ENCODE data around the gene RADIL.
A peak's percentile ranks its signal among the peaks of the same experiment; 100 is the strongest.
"Not testable (repeated sequence)": the region's sequence is repeated elsewhere in the genome, so short reads cannot be mapped to it uniquely, and the experiment has no call there.

Gene RADIL

GRCh38 chr7:4801839-4802231, 81.7 kb downstream of the RADIL start:
- Histone ChIP-seq H3K4me1 (ENCODE audit: control insufficient read depth, insufficient read depth, low read length, poor library complexity, severe bottlenecking) (peaks cover 3% of the 10 kb centered on the region), H3K36me3 (ENCODE audit: control insufficient read depth, insufficient read depth, low read length) (no peaks in the 10 kb centered on the region), H3K4me3 (ENCODE audit: insufficient read depth, low read depth, low read length, poor library complexity, severe bottlenecking) (no peak overlapping the region), H3K9me3 (ENCODE audit: control insufficient read depth, low read length) (no peaks in the 10 kb centered on the region), H3K27me3 (replicated peaks; ENCODE audit: control insufficient read depth, insufficient read depth, low read length, poor library complexity, severe bottlenecking) (no peaks in the 10 kb centered on the region), H3K27ac (ENCODE audit: insufficient read depth, low read length, poor library complexity, severe bottlenecking) (no peak overlapping the region)
- DNase-seq: no peak

GRCh38 chr7:4800926-4801838, 82.3 kb downstream of the RADIL start:
- H3K27me3 ChIP-seq (replicated peaks; ENCODE audit: control insufficient read depth, insufficient read depth, low read length, poor library complexity, severe bottlenecking): no peaks in the 10 kb centered on the region
- no peak for DNase-seq
- H3K9me3 ChIP-seq (ENCODE audit: control insufficient read depth, low read length): no peaks in the 10 kb centered on the region
- H3K36me3 ChIP-seq (ENCODE audit: control insufficient read depth, insufficient read depth, low read length): no peaks in the 10 kb centered on the region
- H3K4me3 ChIP-seq (ENCODE audit: insufficient read depth, low read depth, low read length, poor library complexity, severe bottlenecking): no peak overlapping the region
- H3K4me1 ChIP-seq (ENCODE audit: control insufficient read depth, insufficient read depth, low read length, poor library complexity, severe bottlenecking): peaks cover 3% of the 10 kb centered on the region
- H3K27ac ChIP-seq (ENCODE audit: insufficient read depth, low read length, poor library complexity, severe bottlenecking): no peak overlapping the region

- H3K4me1 ChIP-seq (ENCODE audit: control insufficient read depth, insufficient read depth, low read length, poor library complexity, severe bottlenecking): peaks cover 3% of the 10 kb centered on the region
- no peak overlapping the region for H3K4me3 ChIP-seq (ENCODE audit: insufficient read depth, low read depth, low read length, poor library complexity, severe bottlenecking)
- H3K36me3 ChIP-seq (ENCODE audit: control insufficient read depth, insufficient read depth, low read length): no peaks in the 10 kb centered on the region
- no peak for DNase-seq
- H3K27me3 ChIP-seq (replicated peaks; ENCODE audit: control insufficient read depth, insufficient read depth, low read length, poor library complexity, severe bottlenecking): no peaks in the 10 kb centered on the region
- no peaks in the 10 kb centered on the region for H3K9me3 ChIP-seq (ENCODE audit: control insufficient read depth, low read length)
- no peak overlapping the region for H3K27ac ChIP-seq (ENCODE audit: insufficient read depth, low read length, poor library complexity, severe bottlenecking)
These were observed 83.0 kb downstream of the RADIL start for GRCh38 chr7:4800487-4800886.

GRCh38 chr7:4799508-4800268, 83.8 kb downstream of the RADIL start:
- Histone ChIP-seq H3K27ac (ENCODE audit: insufficient read depth, low read length, poor library complexity, severe bottlenecking) (no peak overlapping the region), H3K4me3 (ENCODE audit: insufficient read depth, low read depth, low read length, poor library complexity, severe bottlenecking) (no peak overlapping the region), H3K9me3 (ENCODE audit: control insufficient read depth, low read length) (no peaks in the 10 kb centered on the region), H3K36me3 (ENCODE audit: control insufficient read depth, insufficient read depth, low read length) (no peaks in the 10 kb centered on the region), H3K4me1 (ENCODE audit: control insufficient read depth, insufficient read depth, low read length, poor library complexity, severe bottlenecking) (peaks cover 3% of the 10 kb centered on the region), H3K27me3 (replicated peaks; ENCODE audit: control insufficient read depth, insufficient read depth, low read length, poor library complexity, severe bottlenecking) (no peaks in the 10 kb centered on the region)
- DNase-seq: no peak

GRCh38 chr7:4798706-4799235, 84.7 kb downstream of the RADIL start:
- Histone ChIP-seq H3K36me3 (ENCODE audit: control insufficient read depth, insufficient read depth, low read length) (no peaks in the 10 kb centered on the region), H3K4me3 (ENCODE audit: insufficient read depth, low read depth, low read length, poor library complexity, severe bottlenecking) (no peak overlapping the region), H3K4me1 (ENCODE audit: control insufficient read depth, insufficient read depth, low read length, poor library complexity, severe bottlenecking) (peaks cover 3% of the 10 kb centered on the region), H3K27ac (ENCODE audit: insufficient read depth, low read length, poor library complexity, severe bottlenecking) (no peak overlapping the region), H3K9me3 (ENCODE audit: control insufficient read depth, low read length) (no peaks in the 10 kb centered on the region), H3K27me3 (replicated peaks; ENCODE audit: control insufficient read depth, insufficient read depth, low read length, poor library complexity, severe bottlenecking) (no peaks in the 10 kb centered on the region)
- DNase-seq: no peak

- Histone ChIP-seq H3K36me3 (ENCODE audit: control insufficient read depth, insufficient read depth, low read length) (no peaks in the 10 kb centered on the region), H3K27ac (ENCODE audit: insufficient read depth, low read length, poor library complexity, severe bottlenecking) (no peak overlapping the region), H3K9me3 (ENCODE audit: control insufficient read depth, low read length) (no peaks in the 10 kb centered on the region), H3K4me3 (ENCODE audit: insufficient read depth, low read depth, low read length, poor library complexity, severe bottlenecking) (no peak overlapping the region), H3K4me1 (ENCODE audit: control insufficient read depth, insufficient read depth, low read length, poor library complexity, severe bottlenecking) (peaks cover 3% of the 10 kb centered on the region), H3K27me3 (replicated peaks; ENCODE audit: control insufficient read depth, insufficient read depth, low read length, poor library complexity, severe bottlenecking) (no peaks in the 10 kb centered on the region)
- DNase-seq: peak in 2 of 3 donors; percentile 27 to 37
These were observed 85.4 kb downstream of the RADIL start for GRCh38 chr7:4797858-4798705.

GRCh38 chr7:4796453-4796852, 87.1 kb downstream of the RADIL start:
- Histone ChIP-seq H3K27me3 (replicated peaks; ENCODE audit: control insufficient read depth, insufficient read depth, low read length, poor library complexity, severe bottlenecking) (no peaks in the 10 kb centered on the region), H3K4me3 (ENCODE audit: insufficient read depth, low read depth, low read length, poor library complexity, severe bottlenecking) (no peak overlapping the region), H3K36me3 (ENCODE audit: control insufficient read depth, insufficient read depth, low read length) (peaks cover 2% of the 10 kb centered on the region)

GRCh38 chr7:4794591-4795350, 88.7 kb downstream of the RADIL start:
- H3K4me1 ChIP-seq (ENCODE audit: control insufficient read depth, insufficient read depth, low read length, poor library complexity, severe bottlenecking): peaks cover 12% of the 10 kb centered on the region
- H3K36me3 ChIP-seq (ENCODE audit: control insufficient read depth, insufficient read depth, low read length): peaks cover 19% of the 10 kb centered on the region
- no peaks in the 10 kb centered on the region for H3K27me3 ChIP-seq (replicated peaks; ENCODE audit: control insufficient read depth, insufficient read depth, low read length, poor library complexity, severe bottlenecking)
- H3K4me3 ChIP-seq (ENCODE audit: insufficient read depth, low read depth, low read length, poor library complexity, severe bottlenecking): no peak overlapping the region
- no peak overlapping the region for H3K27ac ChIP-seq (ENCODE audit: insufficient read depth, low read length, poor library complexity, severe bottlenecking)
- no peak for DNase-seq
- no peaks in the 10 kb centered on the region for H3K9me3 ChIP-seq (ENCODE audit: control insufficient read depth, low read length)

More at GRCh38 chr7:4796453-4796852, 87.1 kb downstream of the RADIL start:
- Histone ChIP-seq H3K27ac (ENCODE audit: insufficient read depth, low read length, poor library complexity, severe bottlenecking) (no peak overlapping the region), H3K4me1 (ENCODE audit: control insufficient read depth, insufficient read depth, low read length, poor library complexity, severe bottlenecking) (peaks cover 12% of the 10 kb centered on the region), H3K9me3 (ENCODE audit: control insufficient read depth, low read length) (no peaks in the 10 kb centered on the region)
- no peak for DNase-seq

GRCh38 chr7:4794171-4794570, 89.3 kb downstream of the RADIL start:
- not testable (repeated sequence) for H3K27me3 ChIP-seq (replicated peaks; ENCODE audit: control insufficient read depth, insufficient read depth, low read length, poor library complexity, severe bottlenecking); DNase-seq; H3K9me3 ChIP-seq (ENCODE audit: control insufficient read depth, low read length); H3K27ac ChIP-seq (ENCODE audit: insufficient read depth, low read length, poor library complexity, severe bottlenecking); H3K4me3 ChIP-seq (ENCODE audit: insufficient read depth, low read depth, low read length, poor library complexity, severe bottlenecking)
- Histone ChIP-seq H3K4me1 (ENCODE audit: control insufficient read depth, insufficient read depth, low read length, poor library complexity, severe bottlenecking) (peaks cover 12% of the 10 kb centered on the region), H3K36me3 (ENCODE audit: control insufficient read depth, insufficient read depth, low read length) (peaks cover 24% of the 10 kb centered on the region)
